ENCODE results near the gene POLR2H.
"Not testable (repeated sequence)": the region's sequence is repeated elsewhere in the genome, so short reads cannot be mapped to it uniquely, and the experiment has no call there.

The POLR2H gene

GRCh38 chr3:184335661-184336546, 25.6 kb upstream of the POLR2H start:
- peak; percentile 61 to 79 for DNase-seq

- DNase-seq = peak; percentile 22 to 36
Observed at GRCh38 chr3:184336547-184337398, 24.7 kb upstream of the POLR2H start.

GRCh38 chr3:184337399-184337714, 24.2 kb upstream of the POLR2H start, which contains the start of gene FAM131A:
Gene FAM131A (plus strand): TSS chr3:184337600. CDS start chr3:184337631, 31 bp downstream.
- DNase-seq = no peak

GRCh38 chr3:184337981-184338380, 23.5 kb upstream of the POLR2H start:
- DNase-seq = no peak

- DNase-seq = peak; percentile 89 to 94
Observed at GRCh38 chr3:184338511-184338945, 23.0 kb upstream of the POLR2H start.

- peak in 1 of 2 experiments; percentile 23 for DNase-seq
Observed at GRCh38 chr3:184339001-184339400, 22.5 kb upstream of the POLR2H start.

- not testable (repeated sequence) for DNase-seq
Observed at GRCh38 chr3:184339451-184340135, 21.9 kb upstream of the POLR2H start.

GRCh38 chr3:184341925-184342324, 19.6 kb upstream of the POLR2H start:
- DNase-seq = no peak

GRCh38 chr3:184343200-184343876, 18.2 kb upstream of the POLR2H start:
- no peak for DNase-seq

GRCh38 chr3:184344579-184345316, 16.8 kb upstream of the POLR2H start:
- DNase-seq = no peak

GRCh38 chr3:184345317-184346144, 16.0 kb upstream of the POLR2H start:
- DNase-seq = peak; percentile 16 to 20

GRCh38 chr3:184346480-184347190, 14.9 kb upstream of the POLR2H start:
- no peak for DNase-seq

GRCh38 chr3:184347321-184348056, 14.0 kb upstream of the POLR2H start:
- no peak for DNase-seq

- no peak for DNase-seq
Observed at GRCh38 chr3:184348057-184348382, 13.5 kb upstream of the POLR2H start.

- DNase-seq = no peak
Observed at GRCh38 chr3:184349563-184350470, 11.7 kb upstream of the POLR2H start.

- no peak for DNase-seq
Observed at GRCh38 chr3:184350618-184351017, 10.9 kb upstream of the POLR2H start.

GRCh38 chr3:184351511-184352148, 9.9 kb upstream of the POLR2H start:
- DNase-seq = no peak
